ENCODE results near the gene TMEM203.

Gene TMEM203

DNA sequence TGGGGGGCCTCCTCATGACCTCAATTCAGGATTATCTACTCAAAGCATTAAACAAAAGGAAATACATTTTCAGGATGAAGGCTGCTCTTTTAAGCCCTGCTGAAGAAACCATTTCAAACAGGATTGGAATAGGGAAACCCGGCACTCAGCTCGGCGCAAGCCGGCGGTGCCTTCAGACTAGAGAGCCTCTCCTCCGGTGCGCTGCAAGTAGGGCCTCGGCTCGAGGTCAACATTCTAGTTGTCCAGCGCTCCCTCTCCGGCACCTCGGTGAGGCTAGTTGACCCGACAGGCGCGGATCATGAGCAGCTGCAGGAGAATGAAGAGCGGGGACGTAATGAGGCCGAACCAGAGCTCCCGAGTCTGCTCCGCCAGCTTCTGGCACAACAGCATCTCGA is 720 bp downstream of the TMEM203 start:
- in situ Hi-C loops (cut with MboI; ENCODE audit: low sequenced_read_pairs, unreplicated experiment), result no loop called here
- TF ChIP-seq, protein P1, sequence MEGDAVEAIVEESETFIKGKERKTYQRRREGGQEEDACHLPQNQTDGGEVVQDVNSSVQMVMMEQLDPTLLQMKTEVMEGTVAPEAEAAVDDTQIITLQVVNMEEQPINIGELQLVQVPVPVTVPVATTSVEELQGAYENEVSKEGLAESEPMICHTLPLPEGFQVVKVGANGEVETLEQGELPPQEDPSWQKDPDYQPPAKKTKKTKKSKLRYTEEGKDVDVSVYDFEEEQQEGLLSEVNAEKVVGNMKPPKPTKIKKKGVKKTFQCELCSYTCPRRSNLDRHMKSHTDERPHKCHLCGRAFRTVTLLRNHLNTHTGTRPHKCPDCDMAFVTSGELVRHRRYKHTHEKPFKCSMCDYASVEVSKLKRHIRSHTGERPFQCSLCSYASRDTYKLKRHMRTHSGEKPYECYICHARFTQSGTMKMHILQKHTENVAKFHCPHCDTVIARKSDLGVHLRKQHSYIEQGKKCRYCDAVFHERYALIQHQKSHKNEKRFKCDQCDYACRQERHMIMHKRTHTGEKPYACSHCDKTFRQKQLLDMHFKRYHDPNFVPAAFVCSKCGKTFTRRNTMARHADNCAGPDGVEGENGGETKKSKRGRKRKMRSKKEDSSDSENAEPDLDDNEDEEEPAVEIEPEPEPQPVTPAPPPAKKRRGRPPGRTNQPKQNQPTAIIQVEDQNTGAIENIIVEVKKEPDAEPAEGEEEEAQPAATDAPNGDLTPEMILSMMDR (IDR thresholded peaks at IDR 0.05; ENCODE audit: borderline replicate concordance, control extremely low read depth, extremely low read depth, insufficient read depth, missing control alignments), result no peak
- no peak for DNase-seq (ENCODE audit: low spot score)

DNA sequence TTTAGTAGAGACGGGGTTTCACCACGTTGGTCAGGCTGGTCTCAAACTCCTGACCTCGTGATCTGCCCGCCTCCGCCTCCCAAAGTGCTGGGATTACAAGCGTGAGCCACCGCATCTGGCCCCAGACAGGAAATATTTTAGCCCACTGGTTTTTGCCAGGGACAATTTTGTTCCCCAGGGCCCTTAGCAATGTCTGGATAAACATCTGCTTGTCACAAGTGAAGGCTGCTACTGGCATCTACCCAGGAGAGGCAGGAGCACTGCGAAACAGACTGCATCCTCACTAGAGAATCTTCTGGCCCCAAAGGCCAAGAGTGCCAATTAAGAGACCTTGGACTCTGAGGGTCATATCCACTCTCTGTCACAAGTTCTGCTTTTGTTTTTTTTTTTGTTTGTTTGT is 2.5 kb downstream of the TMEM203 start:
- in situ Hi-C loops (cut with MboI; ENCODE audit: low sequenced_read_pairs, unreplicated experiment), result no loop called here
- no peak for DNase-seq (ENCODE audit: low spot score)
- TF ChIP-seq, protein P1 (IDR thresholded peaks at IDR 0.05; ENCODE audit: borderline replicate concordance, control extremely low read depth, extremely low read depth, insufficient read depth, missing control alignments), result no peak

DNA sequence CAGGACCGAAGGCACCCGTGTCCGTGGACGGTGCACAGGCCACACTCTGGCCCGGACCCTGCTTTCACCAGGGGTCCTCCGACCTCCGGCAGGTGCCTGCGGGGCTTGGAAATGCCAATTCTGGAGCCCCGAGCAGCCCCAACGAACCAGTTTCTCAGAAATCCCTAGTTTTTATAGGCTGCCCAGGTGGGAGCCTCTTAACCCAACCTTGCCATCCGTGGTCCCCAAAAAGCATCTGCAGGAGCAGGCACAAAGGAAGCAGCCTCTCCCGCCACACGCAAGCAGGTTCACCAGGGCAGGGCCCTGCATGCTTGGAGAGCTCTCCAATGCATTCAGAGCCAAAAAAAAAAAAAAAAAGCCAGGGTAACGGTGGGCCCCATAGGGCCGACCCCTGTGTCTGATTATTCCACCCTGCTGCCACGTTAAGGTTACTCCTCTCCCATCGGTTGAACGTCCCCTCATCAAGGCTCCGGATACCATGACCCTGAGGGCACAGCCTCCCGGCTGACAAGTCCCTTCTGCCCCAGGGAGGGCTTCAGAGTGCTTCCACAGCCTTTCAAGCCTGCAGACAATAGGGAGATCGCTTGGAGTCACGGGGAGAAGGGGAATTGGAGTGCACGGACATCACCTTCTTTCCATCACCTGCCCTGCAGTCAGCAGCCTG is 4.1 kb downstream of the TMEM203 start:
- in situ Hi-C loops (cut with MboI; ENCODE audit: low sequenced_read_pairs, unreplicated experiment), result no loop called here
- TF ChIP-seq, protein P1 (IDR thresholded peaks at IDR 0.05; ENCODE audit: borderline replicate concordance, control extremely low read depth, extremely low read depth, insufficient read depth, missing control alignments), result no peak
- DNase-seq (ENCODE audit: low spot score), result no peak

DNA sequence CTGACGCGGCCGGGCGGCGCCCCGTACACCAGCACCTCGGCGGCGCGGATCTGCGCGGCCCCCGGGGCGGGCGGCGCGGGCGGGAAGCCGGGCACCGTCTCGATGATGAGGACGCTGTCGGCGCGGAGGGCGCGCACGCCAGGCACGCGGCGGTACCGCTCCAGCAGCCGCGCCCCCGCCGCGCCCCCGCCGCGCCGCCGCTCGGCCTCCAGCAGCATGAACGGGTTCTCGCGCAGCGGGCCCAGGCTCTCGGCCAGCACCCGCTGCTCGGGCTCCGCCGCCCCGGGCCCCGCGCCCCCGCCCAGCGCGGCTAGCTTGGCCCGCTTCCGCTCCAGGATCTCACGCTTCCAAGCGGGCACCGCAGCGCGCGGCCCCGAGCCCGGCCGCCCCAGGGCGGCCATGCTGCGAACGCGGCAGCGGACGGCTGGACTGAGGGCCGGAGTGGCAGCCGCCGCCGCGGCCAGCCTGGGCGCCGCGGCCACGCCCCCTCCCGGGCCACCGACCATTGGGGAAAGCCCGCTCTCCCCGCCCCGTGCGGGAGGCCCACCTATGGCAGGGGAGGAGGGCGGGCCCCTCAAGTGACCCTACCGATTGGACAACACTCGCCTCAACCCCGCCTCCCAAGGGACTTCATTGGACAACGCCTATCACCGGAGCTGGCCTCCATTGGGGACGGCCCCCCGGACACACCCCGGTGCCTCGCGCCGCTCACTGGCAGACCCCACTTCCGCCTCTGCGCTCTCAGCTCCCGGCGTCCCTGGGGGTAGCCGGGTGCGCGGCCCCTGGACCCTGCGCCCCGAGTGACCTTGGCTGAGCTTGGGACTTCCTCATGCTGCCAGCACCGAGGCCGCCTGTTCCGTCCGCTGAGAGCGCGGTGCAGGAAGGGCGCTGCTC is 4.9 kb downstream of the TMEM203 start, which contains the start of gene TPRN:
Gene TPRN (minus strand): TSS at position 431 of the 894 bp plus-strand sequence. CDS start 30 bp downstream, at position 401.
- TF ChIP-seq, protein P1 (IDR thresholded peaks at IDR 0.05; ENCODE audit: borderline replicate concordance, control extremely low read depth, extremely low read depth, insufficient read depth, missing control alignments), result no peak
- peak; percentile 100 for DNase-seq (ENCODE audit: low spot score)
- in situ Hi-C loops (cut with MboI; ENCODE audit: low sequenced_read_pairs, unreplicated experiment), result no loop called here

DNA sequence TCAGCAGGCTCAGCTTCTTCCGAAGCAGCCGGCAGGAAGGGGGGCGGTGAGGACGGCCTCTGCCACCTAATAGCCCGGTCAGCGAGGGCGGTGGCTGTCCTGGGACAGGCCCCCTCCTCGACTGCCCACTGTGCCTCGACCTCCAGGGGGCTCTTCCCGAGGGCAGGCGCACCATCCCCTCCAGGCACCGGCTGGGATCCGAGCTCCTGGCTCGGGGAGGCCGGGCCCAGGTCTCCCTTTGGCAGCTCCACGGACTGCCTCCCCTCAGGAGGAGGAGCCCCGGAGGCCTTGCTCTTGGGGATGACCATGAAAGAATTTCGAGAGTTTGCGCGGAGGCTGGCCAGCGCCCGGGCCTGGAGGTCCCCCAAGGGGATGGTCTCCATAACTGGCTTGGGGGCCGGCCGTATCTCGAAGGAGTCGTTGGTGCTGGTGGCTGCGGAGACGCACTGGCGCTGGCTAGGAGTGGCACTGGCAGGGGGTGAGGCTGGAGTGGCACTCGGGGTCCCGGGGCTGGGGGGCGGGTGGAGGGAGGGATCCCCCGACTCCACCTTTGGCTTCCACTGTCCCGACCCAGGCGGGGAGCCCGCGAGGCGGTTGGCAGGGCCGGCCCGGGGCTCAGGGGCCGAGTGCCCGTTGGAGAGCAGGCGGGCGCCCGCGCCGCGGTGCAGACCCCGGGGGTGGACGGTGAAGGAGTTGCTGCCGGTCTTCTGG is 5.9 kb downstream of the TMEM203 start:
- in situ Hi-C loops (cut with MboI; ENCODE audit: low sequenced_read_pairs, unreplicated experiment), result no loop called here
- no peak for DNase-seq (ENCODE audit: low spot score)
- TF ChIP-seq, protein P1 (IDR thresholded peaks at IDR 0.05; ENCODE audit: borderline replicate concordance, control extremely low read depth, extremely low read depth, insufficient read depth, missing control alignments), result no peak

DNA sequence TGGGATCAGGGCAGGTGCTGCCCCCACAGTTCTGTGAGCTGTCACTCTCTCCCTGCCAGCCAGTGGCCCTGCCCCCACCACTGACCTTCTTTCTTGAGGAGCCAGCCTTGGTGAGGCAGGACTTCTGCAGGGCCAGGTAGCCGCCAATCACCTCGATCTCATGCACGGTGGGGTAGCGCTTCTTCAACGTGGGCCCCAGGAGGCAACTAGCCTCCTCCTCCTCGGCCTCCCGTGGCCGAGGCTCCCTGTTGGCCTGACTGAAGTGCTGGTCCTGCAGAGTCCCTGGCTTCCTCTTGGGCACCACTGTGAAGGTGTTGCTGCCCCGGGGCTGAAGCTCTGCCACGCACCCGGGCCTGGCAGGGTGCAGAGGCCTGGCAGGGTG is 6.6 kb downstream of the TMEM203 start:
- in situ Hi-C loops (cut with MboI; ENCODE audit: low sequenced_read_pairs, unreplicated experiment), result no loop called here
- TF ChIP-seq, protein P1 (IDR thresholded peaks at IDR 0.05; ENCODE audit: borderline replicate concordance, control extremely low read depth, extremely low read depth, insufficient read depth, missing control alignments), result no peak
- no peak for DNase-seq (ENCODE audit: low spot score)

Measured in GM13976 (cell line).